MCF 10A (cell line): Measurements from ENCODE around the gene P4HB. TPM values are rescaled to one million over a fixed set of nuclear protein-coding genes. Genes with fewer than 3 reads are reported as not detected.
A peak's percentile ranks its signal among the peaks of the same experiment; 100 is the strongest.

Experiments used
- BruUV-seq: library from RNA; stranded (reverse); fragments of 400-500 nt; replicated peaks from 2 replicates; lab custom pipeline; 2021; lab: Mats Ljungman, UMichigan
- CTCF ChIA-PET: fragments of 300-600 bp; sonication (Branson Sonifier 250); formaldehyde crosslinking; extraction: SDS; loops from one replicate; lab custom pipeline; 2021; ENCODE audit warnings: antibody characterized with exemption, inconsistent platforms; lab: Yijun Ruan, JAX
- POLR2A ChIA-PET: fragments of 300-600, 350-650 bp; sonication (Branson Sonifier 250); formaldehyde crosslinking; extraction: SDS; loops from one replicate; lab custom pipeline; 2020; ENCODE audit warnings: antibody characterized with exemption, inconsistent platforms; lab: Yijun Ruan, JAX
- DNase-seq: peaks from one replicate; pipeline ENCODE4 v3.0.0-alpha.2; 2018; ENCODE audit not compliant: unreplicated experiment
- H3K27ac Mint-ChIP-seq: one replicate; pipeline ENCODE4 v1.8.0; 2022; ENCODE audit warnings: mild to moderate bottlenecking, low read depth, mixed read lengths; ENCODE audit not compliant: unreplicated experiment
- H3K27me3 Mint-ChIP-seq: one replicate; pipeline ENCODE4 v1.8.0; 2022; ENCODE audit warnings: mixed read lengths; ENCODE audit not compliant: insufficient read depth, unreplicated experiment
- H3K36me3 Mint-ChIP-seq: one replicate; pipeline ENCODE4 v1.8.0; 2022; ENCODE audit warnings: mild to moderate bottlenecking, moderate library complexity, mixed read lengths; ENCODE audit not compliant: insufficient read depth, unreplicated experiment
- H3K4me1 Mint-ChIP-seq: one replicate; pipeline ENCODE4 v1.8.0; 2022; ENCODE audit warnings: mixed read lengths; ENCODE audit not compliant: insufficient read depth, unreplicated experiment
- H3K4me3 Mint-ChIP-seq: one replicate; pipeline ENCODE4 v1.8.0; 2022; ENCODE audit warnings: mild to moderate bottlenecking, moderate library complexity, mixed read lengths; ENCODE audit not compliant: unreplicated experiment
- H3K9me3 Mint-ChIP-seq: one replicate; pipeline ENCODE4 v1.8.0; 2022; ENCODE audit warnings: mixed read lengths; ENCODE audit not compliant: unreplicated experiment
- CTCF ChIP-seq: fragments of 200-600 bp; IDR thresholded peaks from one replicate; pipeline ENCODE4 v1.8.0; 2022; ENCODE audit warnings: antibody characterized with exemption, mild to moderate bottlenecking; ENCODE audit not compliant: unreplicated experiment
- intact Hi-C: fragments of 100-400 bp; cut with micrococcal nuclease; formaldehyde crosslinking; loops from 2 replicates; pipeline ENCODE4 v1.14.1; 2022
- total RNA-seq: library from RNA; stranded (reverse); gene quantifications from 2 replicates; pipeline ENCODE4 v1.2.3, GENCODE V29; 2022

Gene P4HB
- total RNA-seq, 1 experiment from 2014 or later = 894 TPM

GRCh38 chr17:81891303-81891552 is 30.9 kb upstream of the P4HB start:
- H3K9me3 Mint-ChIP-seq = no peaks in the 10 kb centered on the region
- intact Hi-C loops = no loop called here
- H3K4me1 Mint-ChIP-seq = peaks cover 18% of the 10 kb centered on the region
- ChIA-PET CTCF (interaction anchor here (2.5 kb wide), 1 partner anchor 130 kb away, joined by 6 read pairs; no protein-coding TSS in a partner anchor), POLR2A (interaction anchor here (1.0 to 2.4 kb wide), 4 partner anchors 19 to 168 kb away, joined by 3 to 9 read pairs (median 6); partner anchors contain the start of gene PCYT2)
- BruUV-seq = no TSS peak
- no peaks in the 10 kb centered on the region for H3K27me3 Mint-ChIP-seq
- peaks cover 76% of the 10 kb centered on the region for H3K36me3 Mint-ChIP-seq
- H3K27ac Mint-ChIP-seq = peak overlapping the region; percentile 96
- TF ChIP-seq CTCF = no peak
- DNase-seq = no peak
- peak overlapping the region; percentile 91 for H3K4me3 Mint-ChIP-seq

- POLR2A ChIA-PET = interaction anchor here (0.6 to 2.4 kb wide), 5 partner anchors 17 to 167 kb away, joined by 3 to 9 read pairs (median 6); no protein-coding TSS in a partner anchor
- Mint-ChIP-seq H3K4me1 (peaks cover 22% of the 10 kb centered on the region), H3K9me3 (no peaks in the 10 kb centered on the region), H3K27ac (peak overlapping the region; percentile 96), H3K36me3 (peaks cover 77% of the 10 kb centered on the region), H3K4me3 (peak overlapping the region; percentile 91), H3K27me3 (no peaks in the 10 kb centered on the region)
- CTCF ChIA-PET = interaction anchor here (0.7 to 2.5 kb wide), 2 partner anchors 130 to 206 kb away, joined by 4 to 6 read pairs; no protein-coding TSS in a partner anchor
- no TSS peak for BruUV-seq
- intact Hi-C loops = no loop called here
- TF ChIP-seq CTCF = no peak
- no peak for DNase-seq
These were observed 30.3 kb upstream of the P4HB start for GRCh38 chr17:81890447-81891302.

GRCh38 chr17:81889602-81890001 is 29.3 kb upstream of the P4HB start:
- no peak for TF ChIP-seq CTCF
- H3K27me3 Mint-ChIP-seq = no peaks in the 10 kb centered on the region
- ChIA-PET CTCF (no interaction called here), POLR2A (interaction anchor here (0.7 to 2.1 kb wide), 3 partner anchors 17 to 261 kb away, joined by 3 to 9 read pairs (median 8); no protein-coding TSS in a partner anchor)
- H3K27ac Mint-ChIP-seq = peak overlapping the region; percentile 96
- H3K9me3 Mint-ChIP-seq = no peaks in the 10 kb centered on the region
- H3K36me3 Mint-ChIP-seq = peaks cover 69% of the 10 kb centered on the region
- BruUV-seq = no TSS peak
- intact Hi-C loops = no loop called here
- H3K4me1 Mint-ChIP-seq = peaks cover 26% of the 10 kb centered on the region
- DNase-seq = no peak
- peak overlapping the region; percentile 91 for H3K4me3 Mint-ChIP-seq

GRCh38 chr17:81888988-81889595 is 28.8 kb upstream of the P4HB start:
- intact Hi-C loops = no loop called here
- ChIA-PET POLR2A (interaction anchor here (0.7 to 2.1 kb wide), 2 partner anchors 17 to 260 kb away, joined by 3 to 9 read pairs; no protein-coding TSS in a partner anchor), CTCF (no interaction called here)
- TF ChIP-seq CTCF = no peak
- peaks cover 26% of the 10 kb centered on the region for H3K4me1 Mint-ChIP-seq
- no TSS peak for BruUV-seq
- H3K9me3 Mint-ChIP-seq = no peaks in the 10 kb centered on the region
- no peak for DNase-seq
- H3K27ac Mint-ChIP-seq = no peak overlapping the region
- H3K4me3 Mint-ChIP-seq = peak overlapping the region; percentile 91
- H3K36me3 Mint-ChIP-seq = peaks cover 69% of the 10 kb centered on the region
- no peaks in the 10 kb centered on the region for H3K27me3 Mint-ChIP-seq
